Measurements from ENCODE around the gene AEBP2. TPM values are rescaled to one million over a fixed set of nuclear protein-coding genes. Genes with fewer than 3 reads are reported as not detected.
"Not testable (repeated sequence)": the region's sequence is repeated elsewhere in the genome, so short reads cannot be mapped to it uniquely, and the experiment has no call there.

AEBP2 gene
- total and polyA plus RNA-seq, 2 of the 13 experiments (the other 11 are each of a cell fraction or from before 2014, with no cell fraction given), result 9.2 to 17.9 TPM

DNA sequence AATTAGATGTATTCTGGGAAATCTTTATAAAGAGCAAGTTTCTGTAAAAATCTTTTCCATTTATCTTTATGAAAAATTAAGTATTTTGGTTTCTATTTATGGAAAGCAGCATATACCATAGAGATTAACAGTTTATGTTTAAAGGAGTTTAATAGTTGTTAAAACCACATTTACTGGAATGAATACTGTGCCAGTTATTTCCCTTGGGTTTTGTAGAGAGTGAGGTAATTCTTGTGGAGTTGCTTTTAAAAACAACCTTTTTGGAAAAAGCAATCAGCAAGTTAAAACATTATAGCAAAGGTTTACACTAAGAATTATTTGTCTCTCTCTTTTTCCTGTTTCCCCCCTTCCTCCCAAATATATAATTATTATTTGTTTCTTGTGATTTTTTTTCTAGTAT is 34.9 kb downstream of the AEBP2 start:
- Histone ChIP-seq H3K4me2 (ENCODE audit: low read depth, low read length) (no peak overlapping the region), H4K20me1 (ENCODE audit: insufficient read depth, low read length) (no peaks in the 10 kb centered on the region), H3K9ac (ENCODE audit: insufficient read depth, low read depth, low read length) (no peak overlapping the region), H3K27ac (ENCODE audit: extremely low read length, insufficient read depth, low read length) (no peak overlapping the region), H3K4me3 (replicated peaks in 1 of 3; ENCODE audit: insufficient read depth in 1 of 3, low read depth in 2 of 3, low read length in 3 of 3) (no peak overlapping the region), H3K36me3 (replicated peaks in 1 of 2; ENCODE audit: control insufficient read depth in 1 of 2, insufficient read depth in 2 of 2, low read length in 2 of 2) (peaks cover 5 to 22% of the 10 kb centered on the region in 2 experiments; a peak in 4 of 5 replicates), H3K4me1 (ENCODE audit: insufficient read depth, low read length) (no peaks in the 10 kb centered on the region), H3K27me3 (ENCODE audit: control insufficient read depth in 1 of 2, insufficient read depth in 2 of 2, low read length in 2 of 2) (no peaks in the 10 kb centered on the region), H2AFZ (ENCODE audit: low read length) (no peak overlapping the region), H3K9me3 (ENCODE audit: low read length) (no peaks in the 10 kb centered on the region), H3K79me2 (ENCODE audit: insufficient read depth, low read length) (peaks cover 19% of the 10 kb centered on the region)
- intact Hi-C loops (cut with micrococcal nuclease; ENCODE audit: unreplicated experiment), result no loop called here
- CTCF ChIA-PET (ENCODE audit: low intra/inter-chr PET ratio, low total read pairs), result no interaction called here
- POLR2A ChIA-PET, result interaction anchor here (0.9 kb wide), 1 partner anchor 35 kb away, joined by 3 read pairs; the partner anchor contains the start of gene AEBP2
- in situ Hi-C loops (cut with HindIII; ENCODE audit: extremely low pct_ligation_motif_present, low pct_unique_long_range_greater_than_20kb), result no loop called here
- DNase-seq (ENCODE audit: low spot score), result no peak
- no peak for FAIRE-seq
- no peak for ATAC-seq
- TF ChIP-seq KLF15 (CRISPR knock-in tag; IDR thresholded peaks at IDR 0.05; ENCODE audit: borderline replicate concordance), result no peak
- no peak for TF ChIP-seq ZNF446 (CRISPR knock-in tag; IDR thresholded peaks at IDR 0.05)
- no TSS peak for BruUV-seq (replicated peaks)

DNA sequence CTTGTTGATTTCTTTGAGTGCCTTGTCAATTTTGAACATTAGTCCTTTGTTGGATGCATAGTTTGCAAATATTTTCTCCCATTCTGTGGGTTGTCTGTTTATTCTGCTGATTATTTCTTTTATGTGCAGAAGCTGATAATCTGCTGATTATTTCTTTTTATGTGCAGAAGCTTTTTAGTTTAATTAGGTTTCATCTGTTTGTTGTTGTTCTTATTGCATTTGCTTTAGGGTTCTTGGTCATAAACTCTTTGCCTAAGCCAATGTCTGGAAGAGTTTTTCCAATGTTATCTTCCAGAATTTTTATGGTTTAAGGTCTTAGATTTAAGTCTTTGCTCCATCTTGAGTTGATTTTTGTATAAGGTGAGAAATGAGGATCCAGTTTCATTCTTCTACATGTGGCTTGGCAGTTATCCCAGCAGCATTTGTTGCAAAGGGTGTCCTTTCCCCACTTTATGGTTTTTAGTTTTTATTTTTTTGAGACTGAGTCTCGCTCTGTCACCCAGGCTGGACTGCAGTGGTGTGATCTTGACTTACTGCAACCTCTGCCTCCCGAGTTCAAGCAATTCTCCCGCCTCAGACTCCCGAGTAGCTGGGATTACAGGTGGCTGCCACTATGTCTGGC is 36.7 kb downstream of the AEBP2 start:
- H3K27me3 ChIP-seq (ENCODE audit: control insufficient read depth in 1 of 2, insufficient read depth in 2 of 2, low read length in 2 of 2); in situ Hi-C loops (cut with HindIII; ENCODE audit: extremely low pct_ligation_motif_present, low pct_unique_long_range_greater_than_20kb); CTCF ChIA-PET (ENCODE audit: low intra/inter-chr PET ratio, low total read pairs); DNase-seq (ENCODE audit: low spot score); H3K9me3 ChIP-seq (ENCODE audit: low read length); POLR2A ChIA-PET; H3K9ac ChIP-seq (ENCODE audit: insufficient read depth, low read depth, low read length); ATAC-seq; intact Hi-C loops (cut with micrococcal nuclease; ENCODE audit: unreplicated experiment); H3K4me3 ChIP-seq (replicated peaks in 1 of 3; ENCODE audit: insufficient read depth in 1 of 3, low read depth in 2 of 3, low read length in 3 of 3); H3K27ac ChIP-seq (ENCODE audit: extremely low read length, insufficient read depth, low read length); H4K20me1 ChIP-seq (ENCODE audit: insufficient read depth, low read length); H3K4me1 ChIP-seq (ENCODE audit: insufficient read depth, low read length); H3K4me2 ChIP-seq (ENCODE audit: low read depth, low read length); H2AFZ ChIP-seq (ENCODE audit: low read length); FAIRE-seq; BruUV-seq (replicated peaks): not testable (repeated sequence)
- WGBS (ENCODE audit: low lambda C conversion rate), result 98% methylated on average over 4 of the region's 4 CpGs
- peaks cover 30% of the 10 kb centered on the region for H3K79me2 ChIP-seq (ENCODE audit: insufficient read depth, low read length)
- H3K36me3 ChIP-seq (replicated peaks in 1 of 2; ENCODE audit: control insufficient read depth in 1 of 2, insufficient read depth in 2 of 2, low read length in 2 of 2), result peaks cover 6 to 32% of the 10 kb centered on the region in 2 experiments; a peak in 4 of 5 replicates
